H1 (cell line): Measurements from ENCODE around the gene CPD. TPM values are rescaled to one million over a fixed set of nuclear protein-coding genes. Genes with fewer than 3 reads are reported as not detected.

Experiments used
- polyA plus RNA-seq, 7 experiments: library from polyadenylated mRNA; depleted of rRNA in 3 of 7; stranded (reverse) in 5 of 7; unstranded in 2 of 7; fragments of >200 nt in 5 of 7; fragments of 200-250 nt in 2 of 7; gene quantifications; 1 replicate in 5 of 7; 2 replicates in 1 of 7; 4 replicates in 1 of 7; pipeline versions ENCODE4 v1.2.1 to v1.2.3, GENCODE V29; 2011 to 2013; ENCODE audit warnings: missing spikeins in 2 of 7, mixed read lengths in 2 of 7
- total RNA-seq: library from RNA; stranded (reverse); fragmentation: NEBNext Ultra II Directional; extraction: Animal tissue kit (Norgen Biotek cat#: 25700); gene quantifications from 2 replicates; pipeline ENCODE4 v1.2.1, GENCODE V29; 2021
- TF ChIP-seq, protein P1 (sequence below): fragments of 300-600 bp; sonication (generic); IDR thresholded peaks from 2 replicates; pipeline ENCODE4 v1.7.1; 2012; ENCODE audit warnings: low read length, moderate library complexity, mild to moderate bottlenecking, inconsistent platforms; ENCODE audit not compliant: insufficient replicate concordance

CPD gene
- total and polyA plus RNA-seq, 2 of the 8 experiments (the other 6 are each of a cell fraction or from before 2014, with no cell fraction given), result 8.6 to 46.2 TPM

DNA sequence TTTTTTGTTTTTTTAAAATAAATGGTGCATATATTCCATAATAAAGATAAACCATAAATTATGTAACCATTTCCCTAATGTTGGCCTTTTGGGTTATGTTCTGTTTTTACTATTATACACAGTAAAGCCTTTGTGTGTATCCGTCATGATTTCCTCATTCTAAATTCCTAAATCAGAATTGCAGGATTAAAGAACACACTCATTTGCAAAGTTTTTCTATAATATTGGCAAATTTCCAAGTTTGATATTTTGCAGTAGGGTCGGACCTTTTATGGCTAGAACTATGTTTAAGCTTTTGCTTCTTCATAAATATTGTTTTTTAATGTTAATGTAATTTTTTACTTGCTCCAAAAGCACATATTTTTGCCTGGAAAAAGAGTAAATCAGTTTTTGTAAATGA, 115.1 kb downstream of the CPD start (continued):
- TF ChIP-seq, protein P1, sequence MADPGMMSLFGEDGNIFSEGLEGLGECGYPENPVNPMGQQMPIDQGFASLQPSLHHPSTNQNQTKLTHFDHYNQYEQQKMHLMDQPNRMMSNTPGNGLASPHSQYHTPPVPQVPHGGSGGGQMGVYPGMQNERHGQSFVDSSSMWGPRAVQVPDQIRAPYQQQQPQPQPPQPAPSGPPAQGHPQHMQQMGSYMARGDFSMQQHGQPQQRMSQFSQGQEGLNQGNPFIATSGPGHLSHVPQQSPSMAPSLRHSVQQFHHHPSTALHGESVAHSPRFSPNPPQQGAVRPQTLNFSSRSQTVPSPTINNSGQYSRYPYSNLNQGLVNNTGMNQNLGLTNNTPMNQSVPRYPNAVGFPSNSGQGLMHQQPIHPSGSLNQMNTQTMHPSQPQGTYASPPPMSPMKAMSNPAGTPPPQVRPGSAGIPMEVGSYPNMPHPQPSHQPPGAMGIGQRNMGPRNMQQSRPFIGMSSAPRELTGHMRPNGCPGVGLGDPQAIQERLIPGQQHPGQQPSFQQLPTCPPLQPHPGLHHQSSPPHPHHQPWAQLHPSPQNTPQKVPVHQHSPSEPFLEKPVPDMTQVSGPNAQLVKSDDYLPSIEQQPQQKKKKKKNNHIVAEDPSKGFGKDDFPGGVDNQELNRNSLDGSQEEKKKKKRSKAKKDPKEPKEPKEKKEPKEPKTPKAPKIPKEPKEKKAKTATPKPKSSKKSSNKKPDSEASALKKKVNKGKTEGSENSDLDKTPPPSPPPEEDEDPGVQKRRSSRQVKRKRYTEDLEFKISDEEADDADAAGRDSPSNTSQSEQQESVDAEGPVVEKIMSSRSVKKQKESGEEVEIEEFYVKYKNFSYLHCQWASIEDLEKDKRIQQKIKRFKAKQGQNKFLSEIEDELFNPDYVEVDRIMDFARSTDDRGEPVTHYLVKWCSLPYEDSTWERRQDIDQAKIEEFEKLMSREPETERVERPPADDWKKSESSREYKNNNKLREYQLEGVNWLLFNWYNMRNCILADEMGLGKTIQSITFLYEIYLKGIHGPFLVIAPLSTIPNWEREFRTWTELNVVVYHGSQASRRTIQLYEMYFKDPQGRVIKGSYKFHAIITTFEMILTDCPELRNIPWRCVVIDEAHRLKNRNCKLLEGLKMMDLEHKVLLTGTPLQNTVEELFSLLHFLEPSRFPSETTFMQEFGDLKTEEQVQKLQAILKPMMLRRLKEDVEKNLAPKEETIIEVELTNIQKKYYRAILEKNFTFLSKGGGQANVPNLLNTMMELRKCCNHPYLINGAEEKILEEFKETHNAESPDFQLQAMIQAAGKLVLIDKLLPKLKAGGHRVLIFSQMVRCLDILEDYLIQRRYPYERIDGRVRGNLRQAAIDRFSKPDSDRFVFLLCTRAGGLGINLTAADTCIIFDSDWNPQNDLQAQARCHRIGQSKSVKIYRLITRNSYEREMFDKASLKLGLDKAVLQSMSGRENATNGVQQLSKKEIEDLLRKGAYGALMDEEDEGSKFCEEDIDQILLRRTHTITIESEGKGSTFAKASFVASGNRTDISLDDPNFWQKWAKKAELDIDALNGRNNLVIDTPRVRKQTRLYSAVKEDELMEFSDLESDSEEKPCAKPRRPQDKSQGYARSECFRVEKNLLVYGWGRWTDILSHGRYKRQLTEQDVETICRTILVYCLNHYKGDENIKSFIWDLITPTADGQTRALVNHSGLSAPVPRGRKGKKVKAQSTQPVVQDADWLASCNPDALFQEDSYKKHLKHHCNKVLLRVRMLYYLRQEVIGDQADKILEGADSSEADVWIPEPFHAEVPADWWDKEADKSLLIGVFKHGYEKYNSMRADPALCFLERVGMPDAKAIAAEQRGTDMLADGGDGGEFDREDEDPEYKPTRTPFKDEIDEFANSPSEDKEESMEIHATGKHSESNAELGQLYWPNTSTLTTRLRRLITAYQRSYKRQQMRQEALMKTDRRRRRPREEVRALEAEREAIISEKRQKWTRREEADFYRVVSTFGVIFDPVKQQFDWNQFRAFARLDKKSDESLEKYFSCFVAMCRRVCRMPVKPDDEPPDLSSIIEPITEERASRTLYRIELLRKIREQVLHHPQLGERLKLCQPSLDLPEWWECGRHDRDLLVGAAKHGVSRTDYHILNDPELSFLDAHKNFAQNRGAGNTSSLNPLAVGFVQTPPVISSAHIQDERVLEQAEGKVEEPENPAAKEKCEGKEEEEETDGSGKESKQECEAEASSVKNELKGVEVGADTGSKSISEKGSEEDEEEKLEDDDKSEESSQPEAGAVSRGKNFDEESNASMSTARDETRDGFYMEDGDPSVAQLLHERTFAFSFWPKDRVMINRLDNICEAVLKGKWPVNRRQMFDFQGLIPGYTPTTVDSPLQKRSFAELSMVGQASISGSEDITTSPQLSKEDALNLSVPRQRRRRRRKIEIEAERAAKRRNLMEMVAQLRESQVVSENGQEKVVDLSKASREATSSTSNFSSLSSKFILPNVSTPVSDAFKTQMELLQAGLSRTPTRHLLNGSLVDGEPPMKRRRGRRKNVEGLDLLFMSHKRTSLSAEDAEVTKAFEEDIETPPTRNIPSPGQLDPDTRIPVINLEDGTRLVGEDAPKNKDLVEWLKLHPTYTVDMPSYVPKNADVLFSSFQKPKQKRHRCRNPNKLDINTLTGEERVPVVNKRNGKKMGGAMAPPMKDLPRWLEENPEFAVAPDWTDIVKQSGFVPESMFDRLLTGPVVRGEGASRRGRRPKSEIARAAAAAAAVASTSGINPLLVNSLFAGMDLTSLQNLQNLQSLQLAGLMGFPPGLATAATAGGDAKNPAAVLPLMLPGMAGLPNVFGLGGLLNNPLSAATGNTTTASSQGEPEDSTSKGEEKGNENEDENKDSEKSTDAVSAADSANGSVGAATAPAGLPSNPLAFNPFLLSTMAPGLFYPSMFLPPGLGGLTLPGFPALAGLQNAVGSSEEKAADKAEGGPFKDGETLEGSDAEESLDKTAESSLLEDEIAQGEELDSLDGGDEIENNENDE, result no peak
